ENCODE results near the gene DIP2A. TPM values are rescaled to one million over a fixed set of nuclear protein-coding genes. Genes with fewer than 3 reads are reported as not detected.

DIP2A gene
- total and polyA plus RNA-seq, 2 donors: 11.9 to 53.1 TPM

GRCh38 chr21:46555678-46556077, 97.0 kb downstream of the DIP2A start:
- Histone ChIP-seq H3K9me3 (ENCODE audit: control insufficient read depth in 2 of 2, insufficient read depth in 1 of 2, low read length in 1 of 2) (no peaks in the 10 kb centered on the region), H3K36me3 (ENCODE audit: control insufficient read depth in 2 of 2, insufficient read depth in 2 of 2, low read length in 1 of 2) (peaks cover 55 to 56% of the 10 kb centered on the region in 2 donors), H3K27ac (ENCODE audit: low read depth in 1 of 2, low read length in 1 of 2) (no peak overlapping the region), H3K27me3 (ENCODE audit: control insufficient read depth in 2 of 2, insufficient read depth in 1 of 2, low read length in 1 of 2) (no peaks in the 10 kb centered on the region), H3K4me3 (ENCODE audit: low read length in 2 of 2) (no peak overlapping the region), H3K4me1 (ENCODE audit: control insufficient read depth in 2 of 2, insufficient read depth in 2 of 2, low read length in 2 of 2) (peaks cover 0 to 53% of the 10 kb centered on the region in 2 donors)
- 98% methylated on average over 16 of the region's 16 CpGs for WGBS
- DNase-seq (ENCODE audit: low read depth in 6 of 9, low spot score in 9 of 9): no peak

GRCh38 chr21:46556802-46557201, 98.1 kb downstream of the DIP2A start:
- H3K9me3 ChIP-seq (ENCODE audit: control insufficient read depth in 2 of 2, insufficient read depth in 1 of 2, low read length in 1 of 2): no peaks in the 10 kb centered on the region
- H3K36me3 ChIP-seq (ENCODE audit: control insufficient read depth in 2 of 2, insufficient read depth in 2 of 2, low read length in 1 of 2): peaks cover 62 to 66% of the 10 kb centered on the region in 2 donors
- 97% methylated on average over 13 of the region's 13 CpGs for WGBS
- peak overlapping the region in 1 of 2 donors; percentile 36 for H3K27ac ChIP-seq (ENCODE audit: low read depth in 1 of 2, low read length in 1 of 2)
- H3K27me3 ChIP-seq (ENCODE audit: control insufficient read depth in 2 of 2, insufficient read depth in 1 of 2, low read length in 1 of 2): no peaks in the 10 kb centered on the region
- no peak for DNase-seq (ENCODE audit: low read depth in 6 of 9, low spot score in 9 of 9)
- peaks cover 0 to 56% of the 10 kb centered on the region in 2 donors for H3K4me1 ChIP-seq (ENCODE audit: control insufficient read depth in 2 of 2, insufficient read depth in 2 of 2, low read length in 2 of 2)
- H3K4me3 ChIP-seq (ENCODE audit: low read length in 2 of 2): no peak overlapping the region

GRCh38 chr21:46557469-46557868, 98.8 kb downstream of the DIP2A start:
- 96% methylated on average over 14 of the region's 14 CpGs for WGBS
- H3K27ac ChIP-seq (ENCODE audit: low read depth in 1 of 2, low read length in 1 of 2): peak overlapping the region in 1 of 2 donors; percentile 37
- peak in 1 of 9 donors; percentile 8 for DNase-seq (ENCODE audit: low read depth in 6 of 9, low spot score in 9 of 9)
- H3K27me3 ChIP-seq (ENCODE audit: control insufficient read depth in 2 of 2, insufficient read depth in 1 of 2, low read length in 1 of 2): no peaks in the 10 kb centered on the region
- no peaks in the 10 kb centered on the region for H3K9me3 ChIP-seq (ENCODE audit: control insufficient read depth in 2 of 2, insufficient read depth in 1 of 2, low read length in 1 of 2)
- H3K4me3 ChIP-seq (ENCODE audit: low read length in 2 of 2): no peak overlapping the region
- H3K4me1 ChIP-seq (ENCODE audit: control insufficient read depth in 2 of 2, insufficient read depth in 2 of 2, low read length in 2 of 2): peaks cover 0 to 61% of the 10 kb centered on the region in 2 donors
- H3K36me3 ChIP-seq (ENCODE audit: control insufficient read depth in 2 of 2, insufficient read depth in 2 of 2, low read length in 1 of 2): peaks cover 68 to 71% of the 10 kb centered on the region in 2 donors

- peak overlapping the region; percentile 13 to 68 for H3K27ac ChIP-seq (ENCODE audit: low read depth in 1 of 2, low read length in 1 of 2)
Observed at GRCh38 chr21:46557919-46558392, 99.3 kb downstream of the DIP2A start.

GRCh38 chr21:46559291-46559983, 100.7 kb downstream of the DIP2A start:
- WGBS: 70% methylated on average over 16 of the region's 16 CpGs

More at GRCh38 chr21:46557919-46558392, 99.3 kb downstream of the DIP2A start:
- peaks cover 72 to 73% of the 10 kb centered on the region in 2 donors for H3K36me3 ChIP-seq (ENCODE audit: control insufficient read depth in 2 of 2, insufficient read depth in 2 of 2, low read length in 1 of 2)
- no peak overlapping the region for H3K4me3 ChIP-seq (ENCODE audit: low read length in 2 of 2)
- H3K4me1 ChIP-seq (ENCODE audit: control insufficient read depth in 2 of 2, insufficient read depth in 2 of 2, low read length in 2 of 2): peaks cover 0 to 58% of the 10 kb centered on the region in 2 donors
- WGBS: 97% methylated on average over 26 of the region's 26 CpGs
- DNase-seq (ENCODE audit: low read depth in 6 of 9, low spot score in 9 of 9): no peak
- H3K27me3 ChIP-seq (ENCODE audit: control insufficient read depth in 2 of 2, insufficient read depth in 1 of 2, low read length in 1 of 2): no peaks in the 10 kb centered on the region
- no peaks in the 10 kb centered on the region for H3K9me3 ChIP-seq (ENCODE audit: control insufficient read depth in 2 of 2, insufficient read depth in 1 of 2, low read length in 1 of 2)

GRCh38 chr21:46560568-46561444, 102.1 kb downstream of the DIP2A start:
- peak overlapping the region; percentile 64 to 68 for H3K27ac ChIP-seq (ENCODE audit: low read depth in 1 of 2, low read length in 1 of 2)
- no peak overlapping the region for H3K4me3 ChIP-seq (ENCODE audit: low read length in 2 of 2)
- DNase-seq (ENCODE audit: low read depth in 6 of 9, low spot score in 9 of 9): no peak
- peaks cover 66 to 74% of the 10 kb centered on the region in 2 donors for H3K36me3 ChIP-seq (ENCODE audit: control insufficient read depth in 2 of 2, insufficient read depth in 2 of 2, low read length in 1 of 2)
- WGBS: 91% methylated on average over 19 of the region's 19 CpGs
- H3K9me3 ChIP-seq (ENCODE audit: control insufficient read depth in 2 of 2, insufficient read depth in 1 of 2, low read length in 1 of 2): no peaks in the 10 kb centered on the region
- peaks cover 0 to 52% of the 10 kb centered on the region in 2 donors for H3K4me1 ChIP-seq (ENCODE audit: control insufficient read depth in 2 of 2, insufficient read depth in 2 of 2, low read length in 2 of 2)
- H3K27me3 ChIP-seq (ENCODE audit: control insufficient read depth in 2 of 2, insufficient read depth in 1 of 2, low read length in 1 of 2): no peaks in the 10 kb centered on the region

More at GRCh38 chr21:46559291-46559983, 100.7 kb downstream of the DIP2A start:
- Histone ChIP-seq H3K4me3 (ENCODE audit: low read length in 2 of 2) (peak overlapping the region; percentile 7 to 14), H3K27ac (ENCODE audit: low read depth in 1 of 2, low read length in 1 of 2) (peak overlapping the region; percentile 68 to 96), H3K27me3 (ENCODE audit: control insufficient read depth in 2 of 2, insufficient read depth in 1 of 2, low read length in 1 of 2) (no peaks in the 10 kb centered on the region), H3K4me1 (ENCODE audit: control insufficient read depth in 2 of 2, insufficient read depth in 2 of 2, low read length in 2 of 2) (peaks cover 0 to 52% of the 10 kb centered on the region in 2 donors), H3K9me3 (ENCODE audit: control insufficient read depth in 2 of 2, insufficient read depth in 1 of 2, low read length in 1 of 2) (no peaks in the 10 kb centered on the region), H3K36me3 (ENCODE audit: control insufficient read depth in 2 of 2, insufficient read depth in 2 of 2, low read length in 1 of 2) (peaks cover 71 to 74% of the 10 kb centered on the region in 2 donors)
- DNase-seq (ENCODE audit: low read depth in 6 of 9, low spot score in 9 of 9): peak in 8 of 9 donors; percentile 20 to 75 (median 44)

- Histone ChIP-seq H3K4me1 (ENCODE audit: control insufficient read depth in 2 of 2, insufficient read depth in 2 of 2, low read length in 2 of 2) (peaks cover 0 to 52% of the 10 kb centered on the region in 2 donors), H3K9me3 (ENCODE audit: control insufficient read depth in 2 of 2, insufficient read depth in 1 of 2, low read length in 1 of 2) (no peaks in the 10 kb centered on the region), H3K4me3 (ENCODE audit: low read length in 2 of 2) (no peak overlapping the region), H3K27ac (ENCODE audit: low read depth in 1 of 2, low read length in 1 of 2) (peak overlapping the region; percentile 9 to 68), H3K36me3 (ENCODE audit: control insufficient read depth in 2 of 2, insufficient read depth in 2 of 2, low read length in 1 of 2) (peaks cover 67 to 79% of the 10 kb centered on the region in 2 donors), H3K27me3 (ENCODE audit: control insufficient read depth in 2 of 2, insufficient read depth in 1 of 2, low read length in 1 of 2) (no peaks in the 10 kb centered on the region)
- DNase-seq (ENCODE audit: low read depth in 6 of 9, low spot score in 9 of 9): no peak
- WGBS: 94% methylated on average over 19 of the region's 19 CpGs
Observed at GRCh38 chr21:46561445-46562090, 102.9 kb downstream of the DIP2A start.

GRCh38 chr21:46562472-46562871, 103.8 kb downstream of the DIP2A start:
- 88% methylated on average over 10 of the region's 10 CpGs for WGBS
- Histone ChIP-seq H3K36me3 (ENCODE audit: control insufficient read depth in 2 of 2, insufficient read depth in 2 of 2, low read length in 1 of 2) (peaks cover 68 to 80% of the 10 kb centered on the region in 2 donors), H3K4me3 (ENCODE audit: low read length in 2 of 2) (no peak overlapping the region), H3K4me1 (ENCODE audit: control insufficient read depth in 2 of 2, insufficient read depth in 2 of 2, low read length in 2 of 2) (peaks cover 0 to 49% of the 10 kb centered on the region in 2 donors), H3K27me3 (ENCODE audit: control insufficient read depth in 2 of 2, insufficient read depth in 1 of 2, low read length in 1 of 2) (no peaks in the 10 kb centered on the region), H3K27ac (ENCODE audit: low read depth in 1 of 2, low read length in 1 of 2) (no peak overlapping the region), H3K9me3 (ENCODE audit: control insufficient read depth in 2 of 2, insufficient read depth in 1 of 2, low read length in 1 of 2) (no peaks in the 10 kb centered on the region)
- no peak for DNase-seq (ENCODE audit: low read depth in 6 of 9, low spot score in 9 of 9)
